MCF 10A (cell line): ENCODE measurements around the gene ARHGEF16. TPM values are rescaled to one million over a fixed set of nuclear protein-coding genes. Genes with fewer than 3 reads are reported as not detected.

Experiments used
- BruUV-seq: library from RNA; stranded (reverse); fragments of 400-500 nt; replicated peaks from 2 replicates; lab custom pipeline; 2021; lab: Mats Ljungman, UMichigan
- CTCF ChIA-PET: fragments of 300-600 bp; sonication (Branson Sonifier 250); formaldehyde crosslinking; extraction: SDS; loops from one replicate; lab custom pipeline; 2021; ENCODE audit warnings: antibody characterized with exemption, inconsistent platforms; lab: Yijun Ruan, JAX
- POLR2A ChIA-PET: fragments of 300-600, 350-650 bp; sonication (Branson Sonifier 250); formaldehyde crosslinking; extraction: SDS; loops from one replicate; lab custom pipeline; 2020; ENCODE audit warnings: antibody characterized with exemption, inconsistent platforms; lab: Yijun Ruan, JAX
- DNase-seq: peaks from one replicate; pipeline ENCODE4 v3.0.0-alpha.2; 2018; ENCODE audit not compliant: unreplicated experiment
- H3K27ac Mint-ChIP-seq: one replicate; pipeline ENCODE4 v1.8.0; 2022; ENCODE audit warnings: mild to moderate bottlenecking, low read depth, mixed read lengths; ENCODE audit not compliant: unreplicated experiment
- H3K27me3 Mint-ChIP-seq: one replicate; pipeline ENCODE4 v1.8.0; 2022; ENCODE audit warnings: mixed read lengths; ENCODE audit not compliant: insufficient read depth, unreplicated experiment
- H3K36me3 Mint-ChIP-seq: one replicate; pipeline ENCODE4 v1.8.0; 2022; ENCODE audit warnings: mild to moderate bottlenecking, moderate library complexity, mixed read lengths; ENCODE audit not compliant: insufficient read depth, unreplicated experiment
- H3K4me1 Mint-ChIP-seq: one replicate; pipeline ENCODE4 v1.8.0; 2022; ENCODE audit warnings: mixed read lengths; ENCODE audit not compliant: insufficient read depth, unreplicated experiment
- H3K4me3 Mint-ChIP-seq: one replicate; pipeline ENCODE4 v1.8.0; 2022; ENCODE audit warnings: mild to moderate bottlenecking, moderate library complexity, mixed read lengths; ENCODE audit not compliant: unreplicated experiment
- H3K9me3 Mint-ChIP-seq: one replicate; pipeline ENCODE4 v1.8.0; 2022; ENCODE audit warnings: mixed read lengths; ENCODE audit not compliant: unreplicated experiment
- intact Hi-C: fragments of 100-400 bp; cut with micrococcal nuclease; formaldehyde crosslinking; loops from 2 replicates; pipeline ENCODE4 v1.14.1; 2022
- total RNA-seq: library from RNA; stranded (reverse); gene quantifications from 2 replicates; pipeline ENCODE4 v1.2.3, GENCODE V29; 2022
- TF ChIP-seq, protein P1 (sequence below): fragments of 200-600 bp; IDR thresholded peaks from one replicate; pipeline ENCODE4 v1.8.0; 2022; ENCODE audit warnings: antibody characterized with exemption, mild to moderate bottlenecking; ENCODE audit not compliant: unreplicated experiment

The ARHGEF16 gene
- total RNA-seq, 1 experiment from 2014 or later, result 8.6 TPM

GRCh38 chr1:3509721-3510120 is 55.3 kb downstream of the ARHGEF16 start:
- CTCF ChIA-PET, result interaction anchor here (0.7 kb wide), 1 partner anchor 110 kb away, joined by 3 read pairs; no protein-coding TSS in a partner anchor
- Mint-ChIP-seq H3K36me3 (peaks cover 6% of the 10 kb centered on the region), H3K27ac (no peak overlapping the region), H3K4me1 (no peaks in the 10 kb centered on the region), H3K9me3 (no peaks in the 10 kb centered on the region), H3K27me3 (no peaks in the 10 kb centered on the region), H3K4me3 (no peak overlapping the region)
- BruUV-seq, result no TSS peak
- TF ChIP-seq, protein P1, sequence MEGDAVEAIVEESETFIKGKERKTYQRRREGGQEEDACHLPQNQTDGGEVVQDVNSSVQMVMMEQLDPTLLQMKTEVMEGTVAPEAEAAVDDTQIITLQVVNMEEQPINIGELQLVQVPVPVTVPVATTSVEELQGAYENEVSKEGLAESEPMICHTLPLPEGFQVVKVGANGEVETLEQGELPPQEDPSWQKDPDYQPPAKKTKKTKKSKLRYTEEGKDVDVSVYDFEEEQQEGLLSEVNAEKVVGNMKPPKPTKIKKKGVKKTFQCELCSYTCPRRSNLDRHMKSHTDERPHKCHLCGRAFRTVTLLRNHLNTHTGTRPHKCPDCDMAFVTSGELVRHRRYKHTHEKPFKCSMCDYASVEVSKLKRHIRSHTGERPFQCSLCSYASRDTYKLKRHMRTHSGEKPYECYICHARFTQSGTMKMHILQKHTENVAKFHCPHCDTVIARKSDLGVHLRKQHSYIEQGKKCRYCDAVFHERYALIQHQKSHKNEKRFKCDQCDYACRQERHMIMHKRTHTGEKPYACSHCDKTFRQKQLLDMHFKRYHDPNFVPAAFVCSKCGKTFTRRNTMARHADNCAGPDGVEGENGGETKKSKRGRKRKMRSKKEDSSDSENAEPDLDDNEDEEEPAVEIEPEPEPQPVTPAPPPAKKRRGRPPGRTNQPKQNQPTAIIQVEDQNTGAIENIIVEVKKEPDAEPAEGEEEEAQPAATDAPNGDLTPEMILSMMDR, result no peak
- POLR2A ChIA-PET, result no interaction called here
- intact Hi-C loops, result no loop called here
- no peak for DNase-seq

- POLR2A ChIA-PET, result no interaction called here
Measured at GRCh38 chr1:3510136-3510955, 55.9 kb downstream of the ARHGEF16 start.

GRCh38 chr1:3510956-3511250 is 56.4 kb downstream of the ARHGEF16 start:
- intact Hi-C loops, result no loop called here
- BruUV-seq, result no TSS peak
- ChIA-PET POLR2A (no interaction called here), CTCF (interaction anchor here (0.7 kb wide), 1 partner anchor 17 kb away, joined by 4 read pairs; no protein-coding TSS in a partner anchor)
- Mint-ChIP-seq H3K4me1 (no peaks in the 10 kb centered on the region), H3K9me3 (no peaks in the 10 kb centered on the region), H3K27me3 (no peaks in the 10 kb centered on the region), H3K36me3 (peaks cover 6% of the 10 kb centered on the region), H3K4me3 (no peak overlapping the region), H3K27ac (no peak overlapping the region)
- DNase-seq, result no peak
- TF ChIP-seq, protein P1, result no peak

More at GRCh38 chr1:3510136-3510955, 55.9 kb downstream of the ARHGEF16 start:
- CTCF ChIA-PET, result interaction anchor here (0.7 kb wide), 2 partner anchors 17 to 109 kb away, joined by 3 to 4 read pairs; no protein-coding TSS in a partner anchor
- H3K27me3 Mint-ChIP-seq, result no peaks in the 10 kb centered on the region
- intact Hi-C loops, result no loop called here
- no peak overlapping the region for H3K27ac Mint-ChIP-seq
- no peaks in the 10 kb centered on the region for H3K4me1 Mint-ChIP-seq
- H3K36me3 Mint-ChIP-seq, result peaks cover 6% of the 10 kb centered on the region
- BruUV-seq, result no TSS peak
- no peak overlapping the region for H3K4me3 Mint-ChIP-seq
- H3K9me3 Mint-ChIP-seq, result no peaks in the 10 kb centered on the region
- TF ChIP-seq, protein P1, result no peak
- no peak for DNase-seq

DNA sequence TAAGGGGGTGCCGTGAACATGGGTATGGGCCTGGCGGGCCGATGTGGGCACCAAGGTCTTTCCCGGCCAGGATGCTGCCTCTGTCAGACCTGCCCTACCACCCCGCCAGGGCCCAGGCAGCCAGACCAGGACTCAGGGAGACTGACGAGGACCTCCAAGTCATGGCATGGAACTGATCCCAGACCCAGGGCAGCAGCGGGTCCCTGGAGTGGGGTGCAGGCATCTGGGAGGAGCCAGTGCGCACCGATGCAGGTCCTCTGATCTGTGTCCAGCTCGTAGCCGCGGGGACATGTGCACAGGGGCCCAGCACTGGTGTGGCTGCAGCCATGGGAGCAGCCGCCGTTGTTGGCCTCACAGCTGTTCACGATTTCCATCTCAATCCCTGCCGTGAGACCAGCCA is 56.8 kb downstream of the ARHGEF16 start:
- no peak overlapping the region for H3K27ac Mint-ChIP-seq
- TF ChIP-seq, protein P1, result no peak
- no TSS peak for BruUV-seq
- H3K36me3 Mint-ChIP-seq, result peaks cover 6% of the 10 kb centered on the region
- no peaks in the 10 kb centered on the region for H3K9me3 Mint-ChIP-seq
- no peak for DNase-seq
- CTCF ChIA-PET, result no interaction called here
- no peaks in the 10 kb centered on the region for H3K4me1 Mint-ChIP-seq
- POLR2A ChIA-PET, result no interaction called here
- H3K27me3 Mint-ChIP-seq, result no peaks in the 10 kb centered on the region
- no peak overlapping the region for H3K4me3 Mint-ChIP-seq
- intact Hi-C loops, result no loop called here
